Endothelial cell of umbilical vein (primary cell): ENCODE results near the gene EIF5AL1.

ENCODE experiments used
- CTCF ChIP-seq, 2 donors: IDR thresholded peaks; 1 replicate in 1 of 2; 2 replicates in 1 of 2; pipeline ENCODE4 v1.5.1; 2011; ENCODE audit warnings: low read length in 2 of 2, mild to moderate bottlenecking in 2 of 2, moderate library complexity in 2 of 2, control low read depth in 1 of 2, inconsistent platforms in 1 of 2, low read depth in 1 of 2; ENCODE audit not compliant: insufficient read depth in 1 of 2; ENCODE audit errors: extremely low read depth in 1 of 2
- EZH2 ChIP-seq: IDR thresholded peaks from 2 replicates; pipeline ENCODE4 v1.6.1; 2012; ENCODE audit warnings: borderline replicate concordance, low read depth, mild to moderate bottlenecking, moderate library complexity, low read length, inconsistent platforms; ENCODE audit not compliant: severe bottlenecking
- GATA2 ChIP-seq: IDR thresholded peaks from 2 replicates; pipeline ENCODE4 v1.7.0; 2011; ENCODE audit warnings: low read depth, mild to moderate bottlenecking, moderate library complexity, mixed read lengths, low read length; ENCODE audit not compliant: insufficient read length, insufficient read depth
- MAX ChIP-seq: IDR thresholded peaks from 2 replicates; pipeline ENCODE4 v1.6.1; 2011; ENCODE audit not compliant: insufficient read depth, insufficient read length
- POLR2A ChIP-seq: IDR thresholded peaks from 2 replicates; pipeline ENCODE4 v1.6.1; 2012; ENCODE audit warnings: low read depth, mild to moderate bottlenecking, control low read depth, low read length
- POLR2AphosphoS5 ChIP-seq: IDR thresholded peaks from 2 replicates; pipeline ENCODE4 v1.6.1; 2012; ENCODE audit warnings: low read depth, mild to moderate bottlenecking, control low read depth, low read length, moderate library complexity; ENCODE audit not compliant: insufficient read depth

GRCh38 chr10:79492839-79493238 is 19.5 kb upstream of the EIF5AL1 start:
- TF ChIP-seq CTCF (IDR thresholded peaks at IDR 0.05; ENCODE audit: extremely low read depth in 1 of 2, insufficient read depth in 1 of 2, low read depth in 1 of 2, low read length in 2 of 2): no peak
- no peak for TF ChIP-seq MAX
- TF ChIP-seq EZH2: no peak
- no peak for TF ChIP-seq GATA2
- TF ChIP-seq POLR2A: no peak
- no peak for TF ChIP-seq POLR2AphosphoS5
